HepG2 (cell line): ENCODE measurements around the gene ATP9B.

ENCODE experiments used
- GTF2F1 ChIP-seq: fragments of 150-350 bp; IDR thresholded peaks from 2 replicates; pipeline ENCODE4 v1.6.1; 2014; ENCODE audit warnings: low read length
- HCFC1 ChIP-seq: fragments of 150-350 bp; IDR thresholded peaks from 2 replicates; pipeline ENCODE4 v1.6.1; 2014; ENCODE audit warnings: low read depth, low read length
- NR2F2 ChIP-seq: IDR thresholded peaks from 2 replicates; pipeline ENCODE4 v1.6.1; 2012; ENCODE audit warnings: low read depth, inconsistent platforms, borderline replicate concordance
- ZBTB21 ChIP-seq: sonication (generic); formaldehyde crosslinking; IDR thresholded peaks from 2 replicates; pipeline ENCODE4 v1.4.0; 2020; ENCODE audit warnings: missing genetic modification reagents
- TF ChIP-seq, protein P1 (sequence below): sonication (generic); formaldehyde crosslinking; IDR thresholded peaks from 2 replicates; pipeline ENCODE4 v1.4.0; 2020; ENCODE audit warnings: mild to moderate bottlenecking, missing genetic modification reagents
- TF ChIP-seq, protein P2 (sequence below): sonication (generic); formaldehyde crosslinking; IDR thresholded peaks from 2 replicates; pipeline ENCODE4 v1.4.0; 2020; ENCODE audit warnings: missing genetic modification reagents, borderline replicate concordance

DNA sequence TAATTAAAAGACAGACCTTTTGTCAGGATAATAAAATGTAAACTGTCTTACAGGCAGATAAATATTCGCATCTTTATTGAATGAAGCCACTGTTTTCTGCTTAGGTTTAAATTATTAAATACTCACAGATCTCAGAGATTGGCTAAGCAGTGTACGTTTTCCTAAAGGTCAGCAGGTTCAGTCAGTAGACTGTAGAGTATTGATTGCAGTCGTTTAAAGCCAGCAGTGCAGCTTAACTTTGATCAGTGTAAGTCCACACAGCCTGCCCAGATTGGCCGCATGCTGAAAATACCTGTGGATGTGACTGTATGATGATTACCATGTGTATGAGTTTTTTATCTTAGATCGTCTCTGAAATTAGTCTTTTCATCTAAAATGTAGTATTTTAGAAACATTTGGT is 42.3 kb downstream of the ATP9B start:
- TF ChIP-seq GTF2F1: no peak
- TF ChIP-seq, protein P1, sequence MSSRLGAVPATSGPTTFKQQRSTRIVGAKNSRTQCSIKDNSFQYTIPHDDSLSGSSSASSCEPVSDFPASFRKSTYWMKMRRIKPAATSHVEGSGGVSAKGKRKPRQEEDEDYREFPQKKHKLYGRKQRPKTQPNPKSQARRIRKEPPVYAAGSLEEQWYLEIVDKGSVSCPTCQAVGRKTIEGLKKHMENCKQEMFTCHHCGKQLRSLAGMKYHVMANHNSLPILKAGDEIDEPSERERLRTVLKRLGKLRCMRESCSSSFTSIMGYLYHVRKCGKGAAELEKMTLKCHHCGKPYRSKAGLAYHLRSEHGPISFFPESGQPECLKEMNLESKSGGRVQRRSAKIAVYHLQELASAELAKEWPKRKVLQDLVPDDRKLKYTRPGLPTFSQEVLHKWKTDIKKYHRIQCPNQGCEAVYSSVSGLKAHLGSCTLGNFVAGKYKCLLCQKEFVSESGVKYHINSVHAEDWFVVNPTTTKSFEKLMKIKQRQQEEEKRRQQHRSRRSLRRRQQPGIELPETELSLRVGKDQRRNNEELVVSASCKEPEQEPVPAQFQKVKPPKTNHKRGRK (CRISPR knock-in tag): no peak
- TF ChIP-seq, protein P2, sequence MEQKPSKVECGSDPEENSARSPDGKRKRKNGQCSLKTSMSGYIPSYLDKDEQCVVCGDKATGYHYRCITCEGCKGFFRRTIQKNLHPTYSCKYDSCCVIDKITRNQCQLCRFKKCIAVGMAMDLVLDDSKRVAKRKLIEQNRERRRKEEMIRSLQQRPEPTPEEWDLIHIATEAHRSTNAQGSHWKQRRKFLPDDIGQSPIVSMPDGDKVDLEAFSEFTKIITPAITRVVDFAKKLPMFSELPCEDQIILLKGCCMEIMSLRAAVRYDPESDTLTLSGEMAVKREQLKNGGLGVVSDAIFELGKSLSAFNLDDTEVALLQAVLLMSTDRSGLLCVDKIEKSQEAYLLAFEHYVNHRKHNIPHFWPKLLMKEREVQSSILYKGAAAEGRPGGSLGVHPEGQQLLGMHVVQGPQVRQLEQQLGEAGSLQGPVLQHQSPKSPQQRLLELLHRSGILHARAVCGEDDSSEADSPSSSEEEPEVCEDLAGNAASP (CRISPR knock-in tag): no peak
- TF ChIP-seq NR2F2: peak; percentile 54
- no peak for TF ChIP-seq ZBTB21
- TF ChIP-seq HCFC1: no peak
